ENCODE data around the gene PCDHGC5.

DNA sequence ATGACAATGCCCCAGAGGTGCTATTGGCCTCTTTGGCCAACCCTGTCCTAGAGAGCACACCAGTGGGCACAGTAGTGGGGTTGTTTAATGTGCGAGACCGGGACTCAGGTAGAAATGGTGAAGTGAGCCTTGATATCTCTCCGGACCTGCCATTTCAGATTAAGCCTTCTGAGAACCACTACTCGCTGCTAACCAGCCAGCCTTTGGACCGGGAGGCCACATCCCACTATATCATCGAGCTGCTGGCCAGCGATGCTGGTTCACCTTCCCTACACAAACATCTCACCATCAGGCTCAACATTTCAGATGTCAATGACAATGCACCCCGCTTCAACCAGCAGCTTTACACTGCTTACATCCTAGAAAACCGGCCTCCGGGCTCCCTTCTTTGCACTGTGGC is 1.4 kb downstream of the PCDHGC5 start:
- TF ChIP-seq, protein P1, sequence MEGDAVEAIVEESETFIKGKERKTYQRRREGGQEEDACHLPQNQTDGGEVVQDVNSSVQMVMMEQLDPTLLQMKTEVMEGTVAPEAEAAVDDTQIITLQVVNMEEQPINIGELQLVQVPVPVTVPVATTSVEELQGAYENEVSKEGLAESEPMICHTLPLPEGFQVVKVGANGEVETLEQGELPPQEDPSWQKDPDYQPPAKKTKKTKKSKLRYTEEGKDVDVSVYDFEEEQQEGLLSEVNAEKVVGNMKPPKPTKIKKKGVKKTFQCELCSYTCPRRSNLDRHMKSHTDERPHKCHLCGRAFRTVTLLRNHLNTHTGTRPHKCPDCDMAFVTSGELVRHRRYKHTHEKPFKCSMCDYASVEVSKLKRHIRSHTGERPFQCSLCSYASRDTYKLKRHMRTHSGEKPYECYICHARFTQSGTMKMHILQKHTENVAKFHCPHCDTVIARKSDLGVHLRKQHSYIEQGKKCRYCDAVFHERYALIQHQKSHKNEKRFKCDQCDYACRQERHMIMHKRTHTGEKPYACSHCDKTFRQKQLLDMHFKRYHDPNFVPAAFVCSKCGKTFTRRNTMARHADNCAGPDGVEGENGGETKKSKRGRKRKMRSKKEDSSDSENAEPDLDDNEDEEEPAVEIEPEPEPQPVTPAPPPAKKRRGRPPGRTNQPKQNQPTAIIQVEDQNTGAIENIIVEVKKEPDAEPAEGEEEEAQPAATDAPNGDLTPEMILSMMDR (IDR thresholded peaks at IDR 0.05): no peak
- no peak for TF ChIP-seq POLR2A (IDR thresholded peaks at IDR 0.05)

All from body of pancreas (tissue), 4 donors.